A549 (cell line): Measurements from ENCODE around the gene MYO1E. TPM values are rescaled to one million over a fixed set of nuclear protein-coding genes. Genes with fewer than 3 reads are reported as not detected.
A peak's percentile ranks its signal among the peaks of the same experiment; 100 is the strongest.

Experiments used
- ATAC-seq, 2 experiments: fragments of 200-7000 bp in 1 of 2; fragments of >200 bp in 1 of 2; cut with Nextera tagmentation in 1 of 2; cut with Tn5 transposase in 1 of 2; 3 replicates each; pipeline versions ENCODE4 v1.8.0 to v1.9.1; 2018 to 2020; ENCODE audit warnings: mild to moderate bottlenecking in 1 of 2, moderate library complexity in 1 of 2
- CTCF ChIA-PET: fragments of 300-600 bp; sonication (Branson Sonifier 250); formaldehyde crosslinking; extraction: SDS; loops from one replicate; lab custom pipeline; 2021; ENCODE audit warnings: antibody characterized with exemption, inconsistent platforms; lab: Yijun Ruan, JAX
- POLR2A ChIA-PET: fragments of 350-600 bp; formaldehyde crosslinking; extraction: SDS; loops from one replicate; lab custom pipeline; 2021; ENCODE audit warnings: antibody characterized with exemption, inconsistent platforms; lab: Yijun Ruan, JAX
- DNase-seq, 2 experiments: peaks; one replicate each; pipeline versions ENCODE4 v3.0.0 to v3.0.0-alpha.2; 2011 to 2016; ENCODE audit warnings: low read depth in 1 of 2, low spot score in 1 of 2
- FAIRE-seq: peaks from 2 replicates; lab custom pipeline; 2011; peaks lifted over from hg19 to GRCh38; lab: Jason Lieb, UNC
- H3K27ac ChIP-seq, 2 experiments: fragments of >200 bp; sonication (Bioruptor Twin); formaldehyde crosslinking; 3 replicates each; pipeline ENCODE4 v1.5.1; 2016 to 2017
- H3K4me1 ChIP-seq: fragments of >200 bp; sonication (Bioruptor Twin); formaldehyde crosslinking; 3 replicates; pipeline ENCODE4 v1.6.1; 2016
- H3K4me2 ChIP-seq: fragments of >200 bp; sonication (Bioruptor Twin); formaldehyde crosslinking; 3 replicates; pipeline ENCODE4 v1.6.1; 2016
- H3K4me3 ChIP-seq: fragments of >200 bp; sonication (Bioruptor Twin); formaldehyde crosslinking; 3 replicates; pipeline ENCODE4 v1.5.1; 2016
- H3K9me3 ChIP-seq: fragments of >200 bp; sonication (Bioruptor Twin); formaldehyde crosslinking; 3 replicates; pipeline ENCODE4 v1.6.1; 2016
- CBX2 ChIP-seq: fragments of 200-600 bp; sonication (generic); IDR thresholded peaks from 2 replicates; pipeline ENCODE4 v1.6.1; 2016; ENCODE audit warnings: low read depth, mild to moderate bottlenecking, borderline replicate concordance
- CBX8 ChIP-seq: fragments of 200-600 bp; sonication (generic); IDR thresholded peaks from 2 replicates; pipeline ENCODE4 v1.6.1; 2016
- CHD2 ChIP-seq: fragments of 150-350 bp; IDR thresholded peaks from 2 replicates; pipeline ENCODE4 v1.6.1; 2014; ENCODE audit warnings: low read length; ENCODE audit not compliant: partially characterized antibody
- EHF ChIP-seq: fragments of 250-450 bp; sonication (Bioruptor Pico); IDR thresholded peaks from 2 replicates; pipeline ENCODE4 v1.5.0; 2020; ENCODE audit warnings: mild to moderate bottlenecking
- EHMT2 ChIP-seq: fragments of 200-600 bp; sonication (generic); IDR thresholded peaks from 2 replicates; pipeline ENCODE4 v1.6.1; 2016; ENCODE audit warnings: antibody characterized with exemption, low read depth, mild to moderate bottlenecking, moderate library complexity
- EP300 ChIP-seq, 2 experiments: fragments of >200 bp; sonication (Bioruptor Twin); formaldehyde crosslinking; IDR thresholded peaks; 2 replicates in 1 of 2; 3 replicates in 1 of 2; pipeline ENCODE4 v1.6.1; 2016 to 2017
- FOSL2 ChIP-seq, 2 experiments: fragments of 450-650 bp in 1 of 2; fragments of >200 bp in 1 of 2; sonication (Bioruptor Twin) in 1 of 2; formaldehyde crosslinking; IDR thresholded peaks; 2 replicates each; pipeline versions ENCODE4 v1.5.0 to v1.6.1; 2016 to 2020; ENCODE audit warnings: mild to moderate bottlenecking in 1 of 2, moderate library complexity in 1 of 2
- FOXS1 ChIP-seq: fragments of 250-450 bp; sonication (Bioruptor Pico); IDR thresholded peaks from 2 replicates; pipeline ENCODE4 v1.5.0; 2020; ENCODE audit warnings: mild to moderate bottlenecking, moderate library complexity
- GATA3 ChIP-seq: IDR thresholded peaks from 2 replicates; pipeline ENCODE4 v1.6.1; 2012; ENCODE audit warnings: borderline replicate concordance
- HEYL ChIP-seq: fragments of 250-450 bp; sonication (Bioruptor Pico); IDR thresholded peaks from 2 replicates; pipeline ENCODE4 v1.8.0; 2021; ENCODE audit warnings: mild to moderate bottlenecking, moderate library complexity
- HOXA7 ChIP-seq: fragments of 250-450 bp; sonication (Bioruptor Pico); IDR thresholded peaks from 2 replicates; pipeline ENCODE4 v1.5.0; 2020; ENCODE audit warnings: mild to moderate bottlenecking, moderate library complexity
- HOXB13 ChIP-seq: fragments of 250-450 bp; sonication (Bioruptor Pico); IDR thresholded peaks from 2 replicates; pipeline ENCODE4 v1.5.0; 2020; ENCODE audit warnings: low read depth, mild to moderate bottlenecking, moderate library complexity
- JUN ChIP-seq, 2 experiments: fragments of >200 bp; sonication (Bioruptor Twin); formaldehyde crosslinking; IDR thresholded peaks; 2 replicates in 1 of 2; 3 replicates in 1 of 2; pipeline ENCODE4 v1.6.1; 2016 to 2017
- KDM1A ChIP-seq: fragments of 200-600 bp; sonication (generic); IDR thresholded peaks from 2 replicates; pipeline ENCODE4 v1.6.1; 2016; ENCODE audit warnings: low read depth, mild to moderate bottlenecking
- KDM5A ChIP-seq: fragments of 200-600 bp; sonication (generic); IDR thresholded peaks from 2 replicates; pipeline ENCODE4 v1.6.1; 2016; ENCODE audit warnings: antibody characterized with exemption, mild to moderate bottlenecking
- MAFK ChIP-seq: fragments of 450-650 bp; IDR thresholded peaks from 2 replicates; pipeline ENCODE4 v1.6.1; 2014; ENCODE audit not compliant: partially characterized antibody
- MYC ChIP-seq: IDR thresholded peaks from 2 replicates; pipeline ENCODE4 v1.6.1; 2012; ENCODE audit warnings: mild to moderate bottlenecking, inconsistent platforms, low read length, improper control_type of control experiment, borderline replicate concordance
- NR3C1 ChIP-seq: fragments of >200 bp; sonication (Bioruptor Twin); formaldehyde crosslinking; IDR thresholded peaks from 3 replicates; pipeline ENCODE4 v1.6.1; 2017
- POLR2A ChIP-seq: IDR thresholded peaks from 2 replicates; pipeline ENCODE4 v1.6.1; 2012; ENCODE audit warnings: mild to moderate bottlenecking, low read length
- POLR2AphosphoS2 ChIP-seq: conservative IDR thresholded peaks from 2 replicates; pipeline ENCODE4 v1.6.1; 2012; ENCODE audit warnings: low read length, improper control_type of control experiment, inconsistent platforms
- RAD21 ChIP-seq, 2 experiments: fragments of >200 bp in 1 of 2; sonication (Bioruptor Twin) in 1 of 2; formaldehyde crosslinking in 1 of 2; IDR thresholded peaks in 1 of 2; conservative IDR thresholded peaks in 1 of 2; 2 replicates in 1 of 2; 3 replicates in 1 of 2; pipeline ENCODE4 v1.6.1; 2012 to 2018; ENCODE audit warnings: inconsistent platforms in 1 of 2
- RCOR1 ChIP-seq: fragments of 150-350 bp; IDR thresholded peaks from 2 replicates; pipeline ENCODE4 v1.6.1; 2014; ENCODE audit warnings: antibody characterized with exemption, low read length, low read depth
- REST ChIP-seq: fragments of 200-600 bp; sonication (generic); IDR thresholded peaks from 2 replicates; pipeline ENCODE4 v1.6.1; 2016; ENCODE audit warnings: antibody characterized with exemption, mild to moderate bottlenecking, moderate library complexity
- TFCP2L1 ChIP-seq: fragments of 250-450 bp; sonication (Bioruptor Pico); IDR thresholded peaks from 2 replicates; pipeline ENCODE4 v1.5.0; 2021; ENCODE audit warnings: mild to moderate bottlenecking
- ZC3H11A ChIP-seq: fragments of 450-650 bp; IDR thresholded peaks from 2 replicates; pipeline ENCODE4 v1.6.1; 2014; ENCODE audit warnings: antibody characterized with exemption, mild to moderate bottlenecking
- ZSCAN20 ChIP-seq: fragments of 250-450 bp; sonication (Bioruptor Pico); IDR thresholded peaks from 2 replicates; pipeline ENCODE4 v1.8.0; 2022; ENCODE audit warnings: mild to moderate bottlenecking, moderate library complexity
- WGBS: methylation state at CpG from one replicate; pipeline ENCODE4 v1.1.6; 2017; ENCODE audit errors: missing lambda C conversion rate; 5-methylcytosine and 5-hydroxymethylcytosine counted together
- polyA plus RNA-seq, 4 experiments: library from polyadenylated mRNA; depleted of rRNA in 3 of 4; stranded (reverse); fragments of >200 nt; fragmentation: RNase III in 1 of 4; extraction: RNeasy Plus Mini Kit Qiagen cat#74134 plus additional on column Dnase treatment in 1 of 4; gene quantifications; 2 replicates in 3 of 4; 3 replicates in 1 of 4; pipeline ENCODE4 v1.2.3, GENCODE V29; 2011 to 2017
- TF ChIP-seq, protein P1 (sequence below): fragments of >200 bp; sonication (Bioruptor Twin); formaldehyde crosslinking; IDR thresholded peaks from 3 replicates; pipeline ENCODE4 v1.6.1; 2016

The MYO1E gene
- polyA plus RNA-seq, 2 of the 4 experiments (the other 2 are of a cell fraction), result 202 to 497 TPM

- DNase-seq (peak in 1 of 2 experiments; percentile 71), FAIRE-seq (peak; percentile 28)
- Histone ChIP-seq H3K9me3 (no peaks in the 10 kb centered on the region), H3K4me3 (no peak overlapping the region), H3K27ac (peak overlapping the region; percentile 84 to 90), H3K4me1 (peaks cover 100% of the 10 kb centered on the region)
- CTCF ChIA-PET, result interaction anchor here (1.2 to 2.1 kb wide), 4 partner anchors 8 to 27 kb away, joined by 4 to 7 read pairs (median 5); no protein-coding TSS in a partner anchor
- no peak for TF ChIP-seq RAD21 (conservative IDR thresholded peaks at IDR 0.05 in 1 of 2, IDR thresholded peaks at IDR 0.05 in 1 of 2)
- peak; percentile 18 to 33; a peak in 1 of 5 replicates for TF ChIP-seq JUN (IDR thresholded peaks at IDR 0.05)
- no peak for TF ChIP-seq POLR2A
- peak; percentile 71 for TF ChIP-seq ZSCAN20 (CRISPR knock-in tag)
- peak; percentile 6 for TF ChIP-seq MAFK
- no peak for TF ChIP-seq CBX8
- no peak for TF ChIP-seq RCOR1
- no peak for TF ChIP-seq NR3C1
- TF ChIP-seq EHF (CRISPR knock-in tag), result peak; percentile 50; the same call in 1 of the 2 replicates
- TF ChIP-seq TFCP2L1 (CRISPR knock-in tag), result 0 out of 2 replicates have a peak, but pooled peaks have one; percentile 20
- no peak for TF ChIP-seq FOSL2 (IDR thresholded peaks at IDR 0.05)
- TF ChIP-seq FOSL2 (CRISPR knock-in tag; IDR thresholded peaks at IDR 0.05), result peak; percentile 70
- TF ChIP-seq CBX2, result no peak
- no peak for TF ChIP-seq GATA3
- no peak for TF ChIP-seq CHD2
- no peak for TF ChIP-seq MYC
- no peak for TF ChIP-seq KDM1A
- TF ChIP-seq HOXA7 (CRISPR knock-in tag), result 0 out of 2 replicates have a peak, but pooled peaks have one; percentile 20
- TF ChIP-seq POLR2AphosphoS2, result no peak
- TF ChIP-seq, protein P1, sequence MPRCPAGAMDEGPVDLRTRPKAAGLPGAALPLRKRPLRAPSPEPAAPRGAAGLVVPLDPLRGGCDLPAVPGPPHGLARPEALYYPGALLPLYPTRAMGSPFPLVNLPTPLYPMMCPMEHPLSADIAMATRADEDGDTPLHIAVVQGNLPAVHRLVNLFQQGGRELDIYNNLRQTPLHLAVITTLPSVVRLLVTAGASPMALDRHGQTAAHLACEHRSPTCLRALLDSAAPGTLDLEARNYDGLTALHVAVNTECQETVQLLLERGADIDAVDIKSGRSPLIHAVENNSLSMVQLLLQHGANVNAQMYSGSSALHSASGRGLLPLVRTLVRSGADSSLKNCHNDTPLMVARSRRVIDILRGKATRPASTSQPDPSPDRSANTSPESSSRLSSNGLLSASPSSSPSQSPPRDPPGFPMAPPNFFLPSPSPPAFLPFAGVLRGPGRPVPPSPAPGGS, result no peak
- TF ChIP-seq FOXS1 (CRISPR knock-in tag), result 0 out of 2 replicates have a peak, but pooled peaks have one; percentile 49
- TF ChIP-seq HOXB13 (CRISPR knock-in tag), result 0 out of 2 replicates have a peak, but pooled peaks have one; percentile 17
- TF ChIP-seq HEYL, result peak; percentile 69; the same call in 1 of the 2 replicates
- TF ChIP-seq ZC3H11A, result no peak
- no peak for TF ChIP-seq EP300 (IDR thresholded peaks at IDR 0.05)
- TF ChIP-seq KDM5A, result no peak
- 0 out of 2 replicates have a peak, but pooled peaks have one; percentile 39 for TF ChIP-seq EHMT2
- TF ChIP-seq REST, result no peak
- TF ChIP-seq, all 56 proteins: peak for 11
- WGBS, result 67% methylated on average over 6 of the region's 6 CpGs
- ATAC-seq, result peak in 1 of 2 experiments; percentile 12; a peak in 3 of 6 replicates
- POLR2A ChIA-PET, result interaction anchor here (0.7 kb wide), 1 partner anchor 98 kb away, joined by 4 read pairs; the partner anchor contains the start of gene MYO1E
- peak overlapping the region; percentile 63 for H3K4me2 ChIP-seq
These were observed 98.3 kb downstream of the MYO1E start for GRCh38 chr15:59274126-59274970.
